ENCODE measurements around the gene ZNF134.

ZNF134 gene

GRCh38 chr19:57641715-57642234 lies 27.7 kb downstream of the ZNF134 start:
- no peak for DNase-seq

- no peak for DNase-seq
These were observed 28.5 kb downstream of the ZNF134 start for GRCh38 chr19:57642396-57643046.

GRCh38 chr19:57643734-57644133 lies 29.7 kb downstream of the ZNF134 start:
- DNase-seq: no peak

GRCh38 chr19:57648331-57649003 lies 34.4 kb downstream of the ZNF134 start:
- DNase-seq: no peak

- DNase-seq: no peak
These were observed 37.6 kb downstream of the ZNF134 start for GRCh38 chr19:57651654-57651996.

- no peak for DNase-seq
These were observed 39.6 kb downstream of the ZNF134 start for GRCh38 chr19:57653689-57654088.

GRCh38 chr19:57655443-57655842 lies 41.4 kb downstream of the ZNF134 start:
- no peak for DNase-seq

GRCh38 chr19:57656346-57656745 lies 42.3 kb downstream of the ZNF134 start:
- no peak for DNase-seq

GRCh38 chr19:57664269-57665127 lies 50.5 kb downstream of the ZNF134 start:
- DNase-seq: peak; percentile 51

- DNase-seq: no peak
These were observed 51.3 kb downstream of the ZNF134 start for GRCh38 chr19:57665261-57665806.

- DNase-seq: no peak
These were observed 53.2 kb downstream of the ZNF134 start for GRCh38 chr19:57667228-57667627.

- no peak for DNase-seq
These were observed 54.6 kb downstream of the ZNF134 start, which contains the start of gene ZSCAN4 for GRCh38 chr19:57668635-57669034. Gene ZSCAN4, plus strand, starts transcription at chr19:57668935. Its CDS starts 7,211 bp downstream, at chr19:57676146.

- no peak for DNase-seq
These were observed 57.3 kb downstream of the ZNF134 start for GRCh38 chr19:57671124-57671895.

GRCh38 chr19:57672466-57672865 lies 58.4 kb downstream of the ZNF134 start:
- no peak for DNase-seq
